Keratinocyte (primary cell): ENCODE data around the gene DCBLD2. TPM values are rescaled to one million over a fixed set of nuclear protein-coding genes. Genes with fewer than 3 reads are reported as not detected.

Source experiments
- DNase-seq: peaks from one replicate; pipeline ENCODE4 v3.0.0-alpha.2; 2011; ENCODE audit warnings: low read depth, missing footprints, low spot score
- FAIRE-seq: peaks from 2 replicates; lab custom pipeline; 2011; peaks lifted over from hg19 to GRCh38; lab: Jason Lieb, UNC
- H2AFZ ChIP-seq: 2 replicates; pipeline ENCODE4 v1.6.0; 2012; ENCODE audit warnings: low read length, control low read depth, inconsistent platforms; ENCODE audit not compliant: control insufficient read depth
- H3K27ac ChIP-seq: 2 replicates; pipeline ENCODE4 v1.5.1; 2011; ENCODE audit warnings: low read length; ENCODE audit not compliant: control insufficient read depth, insufficient read depth
- H3K27me3 ChIP-seq: 3 replicates; pipeline ENCODE4 v1.6.0; 2011; ENCODE audit warnings: low read length; ENCODE audit not compliant: control insufficient read depth, insufficient read depth; ENCODE audit errors: extremely low read depth
- H3K36me3 ChIP-seq, 2 experiments: 2 replicates in 1 of 2; 3 replicates in 1 of 2; pipeline ENCODE4 v1.5.1; 2011; ENCODE audit warnings: low read length in 2 of 2, mild to moderate bottlenecking in 1 of 2; ENCODE audit not compliant: control insufficient read depth in 2 of 2, insufficient read depth in 2 of 2; ENCODE audit errors: extremely low read depth in 1 of 2
- H3K4me1 ChIP-seq: 3 replicates; pipeline ENCODE4 v1.5.1; 2011; ENCODE audit warnings: low read length; ENCODE audit not compliant: control insufficient read depth, insufficient read depth; ENCODE audit errors: extremely low read depth
- H3K4me2 ChIP-seq: 3 replicates; pipeline ENCODE4 v1.6.0; 2011; ENCODE audit warnings: low read depth, low read length; ENCODE audit not compliant: control insufficient read depth, insufficient read depth; ENCODE audit errors: extremely low read depth
- H3K4me3 ChIP-seq, 3 experiments: fragments of 200-600 bp in 1 of 3; sonication (generic) in 1 of 3; 2 replicates in 2 of 3; 3 replicates in 1 of 3; pipeline ENCODE4 v1.5.1; 2011 to 2016; ENCODE audit warnings: low read length in 3 of 3, mild to moderate bottlenecking in 3 of 3, control low read depth in 2 of 3, inconsistent platforms in 1 of 3, low read depth in 1 of 3, mixed read lengths in 1 of 3, mixed run types in 1 of 3, moderate library complexity in 1 of 3; ENCODE audit not compliant: control insufficient read depth in 2 of 3, insufficient read depth in 2 of 3; ENCODE audit errors: extremely low read depth in 1 of 3
- H3K79me2 ChIP-seq: 2 replicates; pipeline ENCODE4 v1.6.0; 2012; ENCODE audit warnings: low read length; ENCODE audit not compliant: control insufficient read depth, insufficient read depth
- H3K9ac ChIP-seq: 3 replicates; pipeline ENCODE4 v1.6.0; 2011; ENCODE audit warnings: low read length; ENCODE audit not compliant: control insufficient read depth, insufficient read depth; ENCODE audit errors: extremely low read depth
- H3K9me1 ChIP-seq: 3 replicates; pipeline ENCODE4 v1.6.0; 2011; ENCODE audit warnings: low read length; ENCODE audit not compliant: control insufficient read depth, insufficient read depth; ENCODE audit errors: extremely low read depth
- H3K9me3 ChIP-seq: 2 replicates; pipeline ENCODE4 v1.5.1; 2012; ENCODE audit warnings: low read depth, low read length; ENCODE audit not compliant: control insufficient read depth
- H4K20me1 ChIP-seq: 3 replicates; pipeline ENCODE4 v1.6.0; 2011; ENCODE audit warnings: low read length; ENCODE audit not compliant: control insufficient read depth, insufficient read depth; ENCODE audit errors: extremely low read depth
- CTCF ChIP-seq, 3 experiments: IDR thresholded peaks in 1 of 3; conservative IDR thresholded peaks in 1 of 3; optimal IDR thresholded peaks in 1 of 3; 2 replicates in 2 of 3; 3 replicates in 1 of 3; pipeline versions ENCODE3 to v1.5.1; 2011; ENCODE audit warnings: low read length in 3 of 3, mild to moderate bottlenecking in 3 of 3, moderate library complexity in 2 of 3, control low read depth in 1 of 3, inconsistent platforms in 1 of 3; ENCODE audit not compliant: insufficient read depth in 2 of 3; ENCODE audit errors: extremely low read depth in 1 of 3
- EZH2 ChIP-seq: IDR thresholded peaks from one replicate; pipeline ENCODE4 v1.6.1; 2012; ENCODE audit warnings: inconsistent platforms, mild to moderate bottlenecking, low read length, moderate library complexity
- dilution Hi-C: fragments of 300-500 bp; cut with MboI; formaldehyde crosslinking; loops from one replicate; pipeline ENCODE4 v1.7.0; 2020; ENCODE audit warnings: low sequenced_read_pairs; ENCODE audit not compliant: extremely low pct_ligation_motif_present
- polyA plus RNA-seq, 5 experiments: library from polyadenylated mRNA; depleted of rRNA in 3 of 5; stranded (reverse) in 3 of 5; stranded (forward) in 1 of 5; unstranded in 1 of 5; fragments of >200 nt; gene quantifications; 1 replicate in 1 of 5; 2 replicates in 3 of 5; 3 replicates in 1 of 5; pipeline versions ENCODE4 v1.2.1 to v1.2.3, GENCODE V29; 2011 to 2012; ENCODE audit warnings: missing spikeins in 2 of 5, low read depth in 1 of 5, low replicate concordance in 1 of 5

The DCBLD2 gene
- polyA plus RNA-seq, 1 donor (not counting 4 experiments of a cell fraction or from before 2014, with no cell fraction given) = 465 TPM

DNA sequence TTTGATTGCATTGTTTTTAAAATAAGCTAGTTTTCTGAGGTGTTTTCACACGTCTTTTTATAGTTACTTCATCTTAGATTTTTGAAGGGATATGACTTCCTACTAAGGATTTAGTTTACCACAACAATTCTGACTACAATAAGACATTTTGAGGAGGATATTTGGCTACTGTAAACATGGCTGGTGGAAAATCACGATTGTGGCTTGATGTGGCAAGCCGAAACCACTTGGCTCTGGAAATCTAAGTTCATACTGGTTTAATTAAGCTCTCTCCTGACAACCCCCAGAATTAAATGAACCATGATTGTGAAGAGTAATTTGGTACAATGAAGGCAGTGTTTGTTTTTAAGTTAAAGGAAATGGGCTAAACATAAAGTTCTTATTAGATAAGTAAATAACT lies 107.5 kb downstream of the DCBLD2 start:
- no peaks in the 10 kb centered on the region for H3K9me1 ChIP-seq
- dilution Hi-C loops = loop anchor here (25.0 kb wide), 1 partner anchor 182 kb away; no protein-coding TSS in a partner anchor
- H2AFZ ChIP-seq = no peak overlapping the region
- no peaks in the 10 kb centered on the region for H3K27me3 ChIP-seq
- peaks cover 3 to 18% of the 10 kb centered on the region in 2 experiments for H3K36me3 ChIP-seq
- DNase-seq (no peak), FAIRE-seq (no peak)
- H3K27ac ChIP-seq = no peak overlapping the region
- no peak for TF ChIP-seq EZH2
- TF ChIP-seq CTCF (optimal IDR thresholded peaks at IDR 0.05 in 1 of 3, IDR thresholded peaks at IDR 0.05 in 1 of 3, conservative IDR thresholded peaks at IDR 0.05 in 1 of 3; ENCODE audit: extremely low read depth in 1 of 3, insufficient read depth in 2 of 3, low read length in 3 of 3) = no peak
- no peak overlapping the region for H3K9ac ChIP-seq
- H3K4me2 ChIP-seq = no peak overlapping the region
- no peaks in the 10 kb centered on the region for H4K20me1 ChIP-seq
- H3K4me3 ChIP-seq = no peak overlapping the region
- H3K9me3 ChIP-seq = no peaks in the 10 kb centered on the region
- no peaks in the 10 kb centered on the region for H3K79me2 ChIP-seq
- peaks cover 12% of the 10 kb centered on the region for H3K4me1 ChIP-seq

GRCh38 chr3:98791341-98792325 lies 109.9 kb downstream of the DCBLD2 start:
- Histone ChIP-seq H3K4me1 (no peaks in the 10 kb centered on the region), H3K9me1 (no peaks in the 10 kb centered on the region), H3K79me2 (no peaks in the 10 kb centered on the region), H3K9ac (no peak overlapping the region), H3K27me3 (no peaks in the 10 kb centered on the region), H4K20me1 (no peaks in the 10 kb centered on the region), H3K4me2 (no peak overlapping the region), H3K36me3 (peaks cover 3 to 7% of the 10 kb centered on the region in 2 experiments), H3K9me3 (no peaks in the 10 kb centered on the region), H3K4me3 (no peak overlapping the region), H3K27ac (no peak overlapping the region), H2AFZ (no peak overlapping the region)
- FAIRE-seq = peak; percentile 20
- TF ChIP-seq EZH2 (no peak), CTCF (optimal IDR thresholded peaks at IDR 0.05 in 1 of 3, IDR thresholded peaks at IDR 0.05 in 1 of 3, conservative IDR thresholded peaks at IDR 0.05 in 1 of 3; ENCODE audit: extremely low read depth in 1 of 3, insufficient read depth in 2 of 3, low read length in 3 of 3) (no peak)
- DNase-seq = no peak
- dilution Hi-C loops = loop anchor here (25.0 kb wide), 1 partner anchor 179 kb away; no protein-coding TSS in a partner anchor
